NCI-H446 treated with DMSO at 0.1 percent for 48 hours (cell line): ENCODE measurements around the gene RFX3.

Experiments used
- DNase-seq: peaks from one replicate; lab custom pipeline; 2025; lab: John Stamatoyannopoulos, UW

RFX3 gene

GRCh38 chr9:3513265-3513818 lies 12.5 kb downstream of the RFX3 start:
- no peak for DNase-seq

- DNase-seq, result no peak
Measured at GRCh38 chr9:3511551-3511950, 14.2 kb downstream of the RFX3 start.

- no peak for DNase-seq
Measured at GRCh38 chr9:3510796-3511195, 15.0 kb downstream of the RFX3 start.

GRCh38 chr9:3509926-3510325 lies 15.9 kb downstream of the RFX3 start:
- DNase-seq, result no peak

GRCh38 chr9:3508521-3509291 lies 17.1 kb downstream of the RFX3 start:
- peak; percentile 85 for DNase-seq

GRCh38 chr9:3508078-3508431 lies 17.7 kb downstream of the RFX3 start:
- no peak for DNase-seq

GRCh38 chr9:3507395-3508077 lies 18.3 kb downstream of the RFX3 start:
- DNase-seq, result no peak

GRCh38 chr9:3506164-3506563 lies 19.6 kb downstream of the RFX3 start:
- DNase-seq, result no peak

- no peak for DNase-seq
Measured at GRCh38 chr9:3502560-3503398, 23.0 kb downstream of the RFX3 start.

GRCh38 chr9:3500044-3500443 lies 25.8 kb downstream of the RFX3 start:
- no peak for DNase-seq

GRCh38 chr9:3498691-3499090 lies 27.1 kb downstream of the RFX3 start:
- DNase-seq, result no peak

- DNase-seq, result no peak
Measured at GRCh38 chr9:3497857-3498256, 27.9 kb downstream of the RFX3 start.

- DNase-seq, result no peak
Measured at GRCh38 chr9:3497401-3497800, 28.4 kb downstream of the RFX3 start.

- no peak for DNase-seq
Measured at GRCh38 chr9:3495855-3496254, 29.9 kb downstream of the RFX3 start.

- no peak for DNase-seq
Measured at GRCh38 chr9:3492214-3492613, 33.6 kb downstream of the RFX3 start.

- DNase-seq, result no peak
Measured at GRCh38 chr9:3491450-3491849, 34.4 kb downstream of the RFX3 start.

GRCh38 chr9:3490957-3491356 lies 34.8 kb downstream of the RFX3 start:
- no peak for DNase-seq

GRCh38 chr9:3482578-3482977 lies 43.2 kb downstream of the RFX3 start:
- no peak for DNase-seq

- DNase-seq, result no peak
Measured at GRCh38 chr9:3480353-3480655, 45.5 kb downstream of the RFX3 start.

GRCh38 chr9:3479514-3480352 lies 46.1 kb downstream of the RFX3 start:
- no peak for DNase-seq

- peak; percentile 52 for DNase-seq
Measured at GRCh38 chr9:3478549-3478953, 47.2 kb downstream of the RFX3 start.
